ENCODE data around the gene CHMP2A.

CHMP2A gene

GRCh38 chr19:58560007-58560887 is 5.3 kb upstream of the CHMP2A start:
- TF ChIP-seq FOXP2 (optimal IDR thresholded peaks at IDR 0.05; ENCODE audit: borderline replicate concordance, extremely low read depth, extremely low read length, insufficient read depth) = no peak
- no peak for TF ChIP-seq POLR2AphosphoS5 (IDR thresholded peaks at IDR 0.05; ENCODE audit: low read depth, low read length)
- no peak for TF ChIP-seq REST (IDR thresholded peaks at IDR 0.05; ENCODE audit: insufficient read depth in 1 of 2, low read depth in 2 of 2, low read length in 2 of 2)
- no peak for TF ChIP-seq TAF1 (IDR thresholded peaks at IDR 0.05; ENCODE audit: borderline replicate concordance, insufficient read depth, low read length)
- TF ChIP-seq SIN3A (IDR thresholded peaks at IDR 0.05; ENCODE audit: borderline replicate concordance, insufficient read depth, low read length) = no peak

- TF ChIP-seq SIN3A (IDR thresholded peaks at IDR 0.05; ENCODE audit: borderline replicate concordance, insufficient read depth, low read length) = no peak
- peak in 1 of 2 experiments; percentile 58; a peak in 2 of 4 replicates for TF ChIP-seq REST (IDR thresholded peaks at IDR 0.05; ENCODE audit: insufficient read depth in 1 of 2, low read depth in 2 of 2, low read length in 2 of 2)
- peak; percentile 85 for TF ChIP-seq POLR2AphosphoS5 (IDR thresholded peaks at IDR 0.05; ENCODE audit: low read depth, low read length)
- peak; percentile 48 for TF ChIP-seq FOXP2 (optimal IDR thresholded peaks at IDR 0.05; ENCODE audit: borderline replicate concordance, extremely low read depth, extremely low read length, insufficient read depth)
- peak; percentile 84; the same call in 1 of the 2 replicates for TF ChIP-seq TAF1 (IDR thresholded peaks at IDR 0.05; ENCODE audit: borderline replicate concordance, insufficient read depth, low read length)
These were observed 4.5 kb upstream of the CHMP2A start for GRCh38 chr19:58559275-58560006.

- TF ChIP-seq FOXP2 (optimal IDR thresholded peaks at IDR 0.05; ENCODE audit: borderline replicate concordance, extremely low read depth, extremely low read length, insufficient read depth) (peak; percentile 22), TAF1 (IDR thresholded peaks at IDR 0.05; ENCODE audit: borderline replicate concordance, insufficient read depth, low read length) (no peak), SIN3A (IDR thresholded peaks at IDR 0.05; ENCODE audit: borderline replicate concordance, insufficient read depth, low read length) (no peak)
These were observed 3.8 kb upstream of the CHMP2A start for GRCh38 chr19:58558623-58559274.

GRCh38 chr19:58558066-58558622 is 3.2 kb upstream of the CHMP2A start, which contains the start of gene UBE2M:
Gene UBE2M, minus strand, starts transcription at chr19:58558611. Its CDS starts 230 bp downstream, at chr19:58558381.
- no peak for TF ChIP-seq REST (IDR thresholded peaks at IDR 0.05; ENCODE audit: insufficient read depth in 1 of 2, low read depth in 2 of 2, low read length in 2 of 2)
- no peak for TF ChIP-seq SIN3A (IDR thresholded peaks at IDR 0.05; ENCODE audit: borderline replicate concordance, insufficient read depth, low read length)
- no peak for TF ChIP-seq POLR2AphosphoS5 (IDR thresholded peaks at IDR 0.05; ENCODE audit: low read depth, low read length)
- no peak for TF ChIP-seq FOXP2 (optimal IDR thresholded peaks at IDR 0.05; ENCODE audit: borderline replicate concordance, extremely low read depth, extremely low read length, insufficient read depth)
- TF ChIP-seq TAF1 (IDR thresholded peaks at IDR 0.05; ENCODE audit: borderline replicate concordance, insufficient read depth, low read length) = no peak

Data from PFSK-1 (cell line).